Activated T-cell treated with anti-CD3 and anti-CD28 coated beads, Interleukin-2, amount 50 U/mL, for 72 hours (primary cell): ENCODE measurements around the gene KLF9. TPM values are rescaled to one million over a fixed set of nuclear protein-coding genes. Genes with fewer than 3 reads are reported as not detected.

Experiments
- ATAC-seq, 2 donors: fragments of 150-1000 bp; cut with Tn5 transposase; replicated peaks in 1 of 2; 2 replicates each; pipeline ENCODE4 v1.10.0; 2021; ENCODE audit warnings: moderate library complexity in 2 of 2, mild to moderate bottlenecking in 1 of 2
- DNase-seq, 2 donors: peaks; one replicate each; pipeline ENCODE4 v3.0.0; 2021 to 2022; ENCODE audit warnings: mixed read lengths in 1 of 2
- H3K27ac Mint-ChIP-seq: one replicate; pipeline ENCODE4 v1.8.0; 2022; ENCODE audit warnings: mild to moderate bottlenecking, moderate library complexity, mixed read lengths
- H3K27me3 Mint-ChIP-seq: one replicate; pipeline ENCODE4 v1.8.0; 2022; ENCODE audit warnings: low read depth, mixed read lengths
- H3K36me3 Mint-ChIP-seq, 2 donors: one replicate each; pipeline ENCODE4 v1.8.0; 2022; ENCODE audit warnings: mixed read lengths in 2 of 2, mild to moderate bottlenecking in 1 of 2; ENCODE audit not compliant: insufficient read depth in 2 of 2
- H3K4me1 Mint-ChIP-seq: one replicate; pipeline ENCODE4 v1.8.0; 2022; ENCODE audit warnings: low read depth, mixed read lengths
- H3K4me3 Mint-ChIP-seq, 2 donors: one replicate each; pipeline ENCODE4 v1.8.0; 2022; ENCODE audit warnings: mild to moderate bottlenecking in 2 of 2, mixed read lengths in 2 of 2, moderate library complexity in 2 of 2
- H3K9me3 Mint-ChIP-seq, 2 donors: one replicate each; pipeline ENCODE4 v1.8.0; 2022; ENCODE audit warnings: mixed read lengths in 2 of 2
- total RNA-seq, 2 donors: library from RNA; stranded (reverse); gene quantifications; one replicate each; pipeline ENCODE4 v1.2.3, GENCODE V29; 2022

KLF9 gene
- total RNA-seq, result 10 to 100 TPM; 27.5 to 35.4 TPM

- peak within 1 kb of the TSS; percentile 98 for H3K27ac Mint-ChIP-seq
- H3K4me3 Mint-ChIP-seq, result peak within 1 kb of the TSS; percentile 86 to 94
- peaks cover 47% of the 10 kb centered on the region for H3K4me1 Mint-ChIP-seq
These were observed at the start of gene KLF9 for GRCh38 chr9:70413799-70414775. Gene KLF9 (minus strand): TSS chr9:70414657. CDS start chr9:70413363, 1,294 bp downstream.

GRCh38 chr9:70463877-70464276, 49.4 kb upstream of the KLF9 start:
- Mint-ChIP-seq H3K4me3 (no peak overlapping the region), H3K9me3 (no peaks in the 10 kb centered on the region), H3K27ac (no peak overlapping the region), H3K27me3 (no peaks in the 10 kb centered on the region), H3K4me1 (peaks cover 39% of the 10 kb centered on the region), H3K36me3 (no peaks in the 10 kb centered on the region)
- ATAC-seq, result no peak
- no peak for DNase-seq

More at GRCh38 chr9:70413799-70414775, at the start of gene KLF9:
- DNase-seq (peak; percentile 90 to 95), ATAC-seq (peak; percentile 78 to 80)
- no peaks in the 10 kb centered on the region for H3K9me3 Mint-ChIP-seq
- peaks cover 3 to 8% of the 10 kb centered on the region in 2 donors for H3K36me3 Mint-ChIP-seq
- H3K27me3 Mint-ChIP-seq, result no peaks in the 10 kb centered on the region

GRCh38 chr9:70462300-70462699, 47.8 kb upstream of the KLF9 start:
- H3K36me3 Mint-ChIP-seq, result no peaks in the 10 kb centered on the region
- DNase-seq, result no peak
- ATAC-seq, result no peak
- no peaks in the 10 kb centered on the region for H3K27me3 Mint-ChIP-seq
- H3K4me3 Mint-ChIP-seq, result no peak overlapping the region
- peaks cover 23% of the 10 kb centered on the region for H3K4me1 Mint-ChIP-seq
- H3K9me3 Mint-ChIP-seq, result no peaks in the 10 kb centered on the region
- H3K27ac Mint-ChIP-seq, result no peak overlapping the region

GRCh38 chr9:70457235-70457634, 42.8 kb upstream of the KLF9 start:
- Mint-ChIP-seq H3K27ac (peak overlapping the region; percentile 38), H3K36me3 (no peaks in the 10 kb centered on the region), H3K4me3 (no peak overlapping the region), H3K9me3 (no peaks in the 10 kb centered on the region), H3K4me1 (no peaks in the 10 kb centered on the region), H3K27me3 (no peaks in the 10 kb centered on the region)
- DNase-seq (no peak), ATAC-seq (no peak)

- H3K27me3 Mint-ChIP-seq, result no peaks in the 10 kb centered on the region
- no peaks in the 10 kb centered on the region for H3K36me3 Mint-ChIP-seq
- ATAC-seq, result no peak
- no peak overlapping the region for H3K27ac Mint-ChIP-seq
- H3K9me3 Mint-ChIP-seq, result no peaks in the 10 kb centered on the region
- no peak overlapping the region for H3K4me3 Mint-ChIP-seq
- no peaks in the 10 kb centered on the region for H3K4me1 Mint-ChIP-seq
- DNase-seq, result no peak
These were observed 41.7 kb upstream of the KLF9 start for GRCh38 chr9:70455993-70456704.

- no peak for DNase-seq
- ATAC-seq, result no peak
- Mint-ChIP-seq H3K36me3 (no peaks in the 10 kb centered on the region), H3K27ac (no peak overlapping the region), H3K9me3 (no peaks in the 10 kb centered on the region), H3K27me3 (no peaks in the 10 kb centered on the region), H3K4me1 (no peaks in the 10 kb centered on the region), H3K4me3 (no peak overlapping the region)
These were observed 37.9 kb upstream of the KLF9 start for GRCh38 chr9:70452365-70452764.

- Mint-ChIP-seq H3K27ac (no peak overlapping the region), H3K36me3 (no peaks in the 10 kb centered on the region), H3K27me3 (no peaks in the 10 kb centered on the region), H3K4me3 (no peak overlapping the region), H3K4me1 (no peaks in the 10 kb centered on the region), H3K9me3 (no peaks in the 10 kb centered on the region)
- no peak for ATAC-seq
- DNase-seq, result no peak
These were observed 37.3 kb upstream of the KLF9 start for GRCh38 chr9:70451765-70452164.

GRCh38 chr9:70450738-70451137, 36.3 kb upstream of the KLF9 start:
- no peaks in the 10 kb centered on the region for H3K27me3 Mint-ChIP-seq

GRCh38 chr9:70449461-70449860, 35.0 kb upstream of the KLF9 start:
- no peak for ATAC-seq
- Mint-ChIP-seq H3K27me3 (no peaks in the 10 kb centered on the region), H3K4me3 (no peak overlapping the region), H3K9me3 (no peaks in the 10 kb centered on the region), H3K4me1 (no peaks in the 10 kb centered on the region), H3K36me3 (no peaks in the 10 kb centered on the region), H3K27ac (no peak overlapping the region)
- no peak for DNase-seq

More at GRCh38 chr9:70450738-70451137, 36.3 kb upstream of the KLF9 start:
- DNase-seq (no peak), ATAC-seq (no peak)
- H3K27ac Mint-ChIP-seq, result no peak overlapping the region
- H3K4me1 Mint-ChIP-seq, result no peaks in the 10 kb centered on the region
- H3K9me3 Mint-ChIP-seq, result no peaks in the 10 kb centered on the region
- no peaks in the 10 kb centered on the region for H3K36me3 Mint-ChIP-seq
- H3K4me3 Mint-ChIP-seq, result no peak overlapping the region

GRCh38 chr9:70448919-70449318, 34.5 kb upstream of the KLF9 start:
- ATAC-seq (no peak), DNase-seq (no peak)
- H3K4me1 Mint-ChIP-seq, result no peaks in the 10 kb centered on the region
- H3K27ac Mint-ChIP-seq, result no peak overlapping the region
- H3K27me3 Mint-ChIP-seq, result no peaks in the 10 kb centered on the region
- H3K4me3 Mint-ChIP-seq, result no peak overlapping the region
- H3K36me3 Mint-ChIP-seq, result no peaks in the 10 kb centered on the region
- H3K9me3 Mint-ChIP-seq, result no peaks in the 10 kb centered on the region

GRCh38 chr9:70444904-70445303, 30.4 kb upstream of the KLF9 start:
- no peak overlapping the region for H3K27ac Mint-ChIP-seq
- H3K27me3 Mint-ChIP-seq, result no peaks in the 10 kb centered on the region
- no peak overlapping the region for H3K4me3 Mint-ChIP-seq
- no peaks in the 10 kb centered on the region for H3K9me3 Mint-ChIP-seq
- no peaks in the 10 kb centered on the region for H3K36me3 Mint-ChIP-seq
- ATAC-seq (no peak), DNase-seq (no peak)
- H3K4me1 Mint-ChIP-seq, result peaks cover 1% of the 10 kb centered on the region

GRCh38 chr9:70442328-70442848, 27.9 kb upstream of the KLF9 start:
- H3K27ac Mint-ChIP-seq, result no peak overlapping the region
- H3K36me3 Mint-ChIP-seq, result no peaks in the 10 kb centered on the region
- no peaks in the 10 kb centered on the region for H3K27me3 Mint-ChIP-seq
- ATAC-seq (no peak), DNase-seq (no peak)
- H3K4me1 Mint-ChIP-seq, result peaks cover 20% of the 10 kb centered on the region
- no peak overlapping the region for H3K4me3 Mint-ChIP-seq
- H3K9me3 Mint-ChIP-seq, result no peaks in the 10 kb centered on the region

- peaks cover 20% of the 10 kb centered on the region for H3K4me1 Mint-ChIP-seq
- no peak overlapping the region for H3K4me3 Mint-ChIP-seq
- DNase-seq (no peak), ATAC-seq (no peak)
- no peak overlapping the region for H3K27ac Mint-ChIP-seq
- H3K36me3 Mint-ChIP-seq, result no peaks in the 10 kb centered on the region
- H3K9me3 Mint-ChIP-seq, result no peaks in the 10 kb centered on the region
- no peaks in the 10 kb centered on the region for H3K27me3 Mint-ChIP-seq
These were observed 27.2 kb upstream of the KLF9 start for GRCh38 chr9:70441622-70442021.
